ENCODE data around the gene RAB21.

DNA sequence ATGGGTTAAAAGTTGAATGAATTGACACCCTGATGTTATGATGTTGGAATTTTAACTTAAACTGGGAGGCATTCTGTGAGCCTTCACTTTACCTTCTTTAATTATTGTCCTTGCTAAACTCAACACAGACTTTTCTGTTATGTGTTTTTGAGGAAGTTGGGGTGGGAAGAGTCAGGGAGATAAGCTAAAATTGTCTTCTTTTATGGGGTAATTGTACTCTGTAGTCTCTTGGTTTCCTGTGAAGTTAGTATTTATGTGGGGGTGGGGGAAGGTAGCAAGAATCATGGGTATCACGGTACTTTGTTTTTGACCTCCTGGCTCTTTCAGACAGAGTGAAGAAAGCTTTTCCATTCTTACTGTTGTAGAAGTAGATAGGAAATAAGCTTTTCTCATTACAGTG, 32.9 kb downstream of the RAB21 start:
- TF ChIP-seq POLR2A (IDR thresholded peaks at IDR 0.05; ENCODE audit: low read depth, low read length) = no peak
- no peak for TF ChIP-seq POLR2AphosphoS5 (IDR thresholded peaks at IDR 0.05; ENCODE audit: low read depth, low read length)
- TF ChIP-seq TAF1 (IDR thresholded peaks at IDR 0.05; ENCODE audit: low read depth, low read length) = no peak
- no peak for TF ChIP-seq PAX5 (IDR thresholded peaks at IDR 0.05; ENCODE audit: insufficient read depth, low read length, severe bottlenecking)
- no peak for TF ChIP-seq SPI1 (IDR thresholded peaks at IDR 0.05; ENCODE audit: low read depth, low read length)
